ENCODE data around the gene TSPYL1.

The TSPYL1 gene

GRCh38 chr6:116238083-116238482 lies 41.6 kb downstream of the TSPYL1 start:
- ATAC-seq: no peak
- TF ChIP-seq ZFP30 (CRISPR knock-in tag; IDR thresholded peaks at IDR 0.05) (no peak), OSR1 (CRISPR knock-in tag; IDR thresholded peaks at IDR 0.05) (no peak), ZNF8 (CRISPR knock-in tag; IDR thresholded peaks at IDR 0.05) (no peak), TSHZ2 (CRISPR knock-in tag; IDR thresholded peaks at IDR 0.05) (no peak), CSDC2 (CRISPR knock-in tag; IDR thresholded peaks at IDR 0.05) (no peak), SNAI2 (CRISPR knock-in tag; IDR thresholded peaks at IDR 0.05) (no peak), ZNF565 (CRISPR knock-in tag; conservative IDR thresholded peaks at IDR 0.05; ENCODE audit: low read depth) (no peak), ZC3H10 (CRISPR knock-in tag; IDR thresholded peaks at IDR 0.05) (no peak), CREB5 (CRISPR knock-in tag; IDR thresholded peaks at IDR 0.05; ENCODE audit: low read depth) (no peak), TCF4 (CRISPR knock-in tag; IDR thresholded peaks at IDR 0.05; ENCODE audit: borderline replicate concordance) (no peak), ZFP3 (CRISPR knock-in tag; IDR thresholded peaks at IDR 0.05) (no peak), ZNF70 (CRISPR knock-in tag; IDR thresholded peaks at IDR 0.05) (no peak), CSRNP3 (CRISPR knock-in tag; IDR thresholded peaks at IDR 0.05) (no peak), BACH2 (CRISPR knock-in tag; IDR thresholded peaks at IDR 0.05; ENCODE audit: borderline replicate concordance) (no peak), PATZ1 (CRISPR knock-in tag; IDR thresholded peaks at IDR 0.05; ENCODE audit: borderline replicate concordance) (no peak), ARNTL (CRISPR knock-in tag; IDR thresholded peaks at IDR 0.05; ENCODE audit: borderline replicate concordance, low read depth) (no peak), GLIS3 (CRISPR knock-in tag; IDR thresholded peaks at IDR 0.05) (no peak), ESRRG (CRISPR knock-in tag; IDR thresholded peaks at IDR 0.05) (no peak), PPARA (CRISPR knock-in tag; IDR thresholded peaks at IDR 0.05; ENCODE audit: borderline replicate concordance) (no peak), TOX (CRISPR knock-in tag; IDR thresholded peaks at IDR 0.05; ENCODE audit: borderline replicate concordance) (no peak)

GRCh38 chr6:116234689-116235088 lies 45.0 kb downstream of the TSPYL1 start:
- ATAC-seq: no peak
- TF ChIP-seq POU6F1 (CRISPR knock-in tag; IDR thresholded peaks at IDR 0.05; ENCODE audit: borderline replicate concordance, low read depth): no peak
- no peak for TF ChIP-seq RARB (CRISPR knock-in tag; IDR thresholded peaks at IDR 0.05)
- TF ChIP-seq ARNTL (CRISPR knock-in tag; IDR thresholded peaks at IDR 0.05; ENCODE audit: borderline replicate concordance, low read depth): no peak
- TF ChIP-seq ISL1 (CRISPR knock-in tag; IDR thresholded peaks at IDR 0.05): no peak
- no peak for TF ChIP-seq TSHZ2 (CRISPR knock-in tag; IDR thresholded peaks at IDR 0.05)
- TF ChIP-seq CSDC2 (CRISPR knock-in tag; IDR thresholded peaks at IDR 0.05): no peak
- no peak for TF ChIP-seq TOX (CRISPR knock-in tag; IDR thresholded peaks at IDR 0.05; ENCODE audit: borderline replicate concordance)
- TF ChIP-seq OSR1 (CRISPR knock-in tag; IDR thresholded peaks at IDR 0.05): no peak
- no peak for TF ChIP-seq PPARA (CRISPR knock-in tag; IDR thresholded peaks at IDR 0.05; ENCODE audit: borderline replicate concordance)
- TF ChIP-seq PATZ1 (CRISPR knock-in tag; IDR thresholded peaks at IDR 0.05; ENCODE audit: borderline replicate concordance): no peak
- no peak for TF ChIP-seq ZC3H10 (CRISPR knock-in tag; IDR thresholded peaks at IDR 0.05)
- TF ChIP-seq CSRNP3 (CRISPR knock-in tag; IDR thresholded peaks at IDR 0.05): no peak
- TF ChIP-seq ZNF8 (CRISPR knock-in tag; IDR thresholded peaks at IDR 0.05): no peak
- TF ChIP-seq ZFP3 (CRISPR knock-in tag; IDR thresholded peaks at IDR 0.05): no peak
- no peak for TF ChIP-seq ZFP30 (CRISPR knock-in tag; IDR thresholded peaks at IDR 0.05)
- TF ChIP-seq ESRRG (CRISPR knock-in tag; IDR thresholded peaks at IDR 0.05): no peak
- no peak for TF ChIP-seq GLIS3 (CRISPR knock-in tag; IDR thresholded peaks at IDR 0.05)
